ENCODE results near the gene IRF9.
A peak's percentile ranks its signal among the peaks of the same experiment; 100 is the strongest.
"Not testable (repeated sequence)": the region's sequence is repeated elsewhere in the genome, so short reads cannot be mapped to it uniquely, and the experiment has no call there.

The IRF9 gene

DNA sequence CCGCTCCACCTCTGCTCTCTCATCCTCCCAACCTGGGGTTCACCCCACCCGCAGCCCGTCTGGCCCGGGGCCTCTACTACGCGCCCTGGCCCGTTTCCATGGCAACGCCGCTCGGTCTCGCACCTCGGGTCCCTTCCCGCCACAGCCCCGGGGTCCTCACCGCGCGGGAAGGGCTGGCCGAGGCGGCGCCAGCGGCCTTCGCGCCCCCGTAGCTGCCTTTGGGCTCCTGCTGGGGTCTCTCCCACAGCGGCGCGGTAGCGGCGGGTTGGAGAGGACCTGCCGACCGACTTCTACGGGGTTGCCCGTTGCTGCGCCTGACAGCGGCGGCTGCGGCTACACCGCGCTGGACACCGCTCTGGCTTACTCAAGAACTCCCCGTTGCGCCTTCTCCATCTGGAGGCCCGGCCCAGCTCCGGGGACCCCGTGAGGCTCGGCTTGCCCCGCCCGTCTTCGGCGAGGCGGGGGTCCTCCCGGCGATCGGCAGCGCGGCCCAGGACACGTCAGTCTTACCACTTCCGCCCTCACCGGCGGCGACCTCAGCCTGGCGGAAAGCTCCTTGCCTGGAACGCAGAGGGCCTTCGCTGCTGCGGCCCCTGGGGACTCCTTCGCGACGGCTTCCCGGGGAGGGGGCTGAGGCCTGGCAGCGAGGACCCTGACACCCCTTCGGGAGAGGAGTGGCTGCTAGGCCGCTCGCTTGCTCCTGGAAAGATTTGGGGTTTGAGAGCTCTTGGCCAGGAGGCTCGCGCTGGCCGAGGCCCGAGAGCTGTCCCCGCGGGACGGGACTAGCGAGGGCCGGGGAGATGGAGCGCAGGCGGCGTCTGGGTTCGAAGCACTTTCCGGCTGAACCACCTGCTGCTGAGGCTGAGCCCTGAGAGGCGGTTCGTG is 34.4 kb downstream of the IRF9 start, which contains the start of gene TM9SF1:
Gene TM9SF1, minus strand, starts transcription at position 256 of the 885 bp plus-strand sequence. CDS start 422 bp downstream, outside the sequence.
- H3K79me2 ChIP-seq (ENCODE audit: insufficient read depth, low read depth) = no peaks in the 10 kb centered on the region; the same call in 1 of the 2 replicates
- H2AFZ ChIP-seq (ENCODE audit: low read depth) = peak within 1 kb of the TSS; percentile 81
- peak within 1 kb of the TSS; percentile 55 for H3K4me3 ChIP-seq (IDR thresholded peaks at IDR 0.05; ENCODE audit: insufficient read depth, low read depth, low read length)
- peak within 1 kb of the TSS; percentile 94 for H3K27ac ChIP-seq
- no peaks in the 10 kb centered on the region for H3K36me3 ChIP-seq (ENCODE audit: insufficient read depth)
- peak within 1 kb of the TSS; percentile 74 for H3K4me2 ChIP-seq
- no peaks in the 10 kb centered on the region for H4K20me1 ChIP-seq (ENCODE audit: insufficient read depth)
- H3K27me3 ChIP-seq (ENCODE audit: insufficient read depth, low read depth) = no peaks in the 10 kb centered on the region
- TF ChIP-seq, protein P1, sequence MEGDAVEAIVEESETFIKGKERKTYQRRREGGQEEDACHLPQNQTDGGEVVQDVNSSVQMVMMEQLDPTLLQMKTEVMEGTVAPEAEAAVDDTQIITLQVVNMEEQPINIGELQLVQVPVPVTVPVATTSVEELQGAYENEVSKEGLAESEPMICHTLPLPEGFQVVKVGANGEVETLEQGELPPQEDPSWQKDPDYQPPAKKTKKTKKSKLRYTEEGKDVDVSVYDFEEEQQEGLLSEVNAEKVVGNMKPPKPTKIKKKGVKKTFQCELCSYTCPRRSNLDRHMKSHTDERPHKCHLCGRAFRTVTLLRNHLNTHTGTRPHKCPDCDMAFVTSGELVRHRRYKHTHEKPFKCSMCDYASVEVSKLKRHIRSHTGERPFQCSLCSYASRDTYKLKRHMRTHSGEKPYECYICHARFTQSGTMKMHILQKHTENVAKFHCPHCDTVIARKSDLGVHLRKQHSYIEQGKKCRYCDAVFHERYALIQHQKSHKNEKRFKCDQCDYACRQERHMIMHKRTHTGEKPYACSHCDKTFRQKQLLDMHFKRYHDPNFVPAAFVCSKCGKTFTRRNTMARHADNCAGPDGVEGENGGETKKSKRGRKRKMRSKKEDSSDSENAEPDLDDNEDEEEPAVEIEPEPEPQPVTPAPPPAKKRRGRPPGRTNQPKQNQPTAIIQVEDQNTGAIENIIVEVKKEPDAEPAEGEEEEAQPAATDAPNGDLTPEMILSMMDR (conservative IDR thresholded peaks at IDR 0.05; ENCODE audit: low read depth, low read length) = no peak
- peak within 1 kb of the TSS; percentile 99 for H3K9ac ChIP-seq
- peaks cover 10% of the 10 kb centered on the region for H3K4me1 ChIP-seq (ENCODE audit: low read depth, poor library complexity, severe bottlenecking)

GRCh38 chr14:24196071-24197055 is 35.3 kb downstream of the IRF9 start:
- peak overlapping the region; percentile 55 for H3K4me3 ChIP-seq (IDR thresholded peaks at IDR 0.05; ENCODE audit: insufficient read depth, low read depth, low read length)
- H2AFZ ChIP-seq (ENCODE audit: low read depth) = peak overlapping the region; percentile 81
- H3K9ac ChIP-seq = peak overlapping the region; percentile 99
- H4K20me1 ChIP-seq (ENCODE audit: insufficient read depth) = no peaks in the 10 kb centered on the region
- H3K79me2 ChIP-seq (ENCODE audit: insufficient read depth, low read depth) = no peaks in the 10 kb centered on the region; the same call in 1 of the 2 replicates
- H3K27me3 ChIP-seq (ENCODE audit: insufficient read depth, low read depth) = no peaks in the 10 kb centered on the region
- TF ChIP-seq, protein P1 (conservative IDR thresholded peaks at IDR 0.05; ENCODE audit: low read depth, low read length) = no peak
- H3K4me2 ChIP-seq = peak overlapping the region; percentile 74
- H3K4me1 ChIP-seq (ENCODE audit: low read depth, poor library complexity, severe bottlenecking) = peaks cover 10% of the 10 kb centered on the region
- H3K27ac ChIP-seq = peak overlapping the region; percentile 94
- no peaks in the 10 kb centered on the region for H3K36me3 ChIP-seq (ENCODE audit: insufficient read depth)

GRCh38 chr14:24197056-24197450 is 36.0 kb downstream of the IRF9 start:
- no peaks in the 10 kb centered on the region; the same call in 1 of the 2 replicates for H3K79me2 ChIP-seq (ENCODE audit: insufficient read depth, low read depth)
- TF ChIP-seq, protein P1 (conservative IDR thresholded peaks at IDR 0.05; ENCODE audit: low read depth, low read length) = no peak
- no peak overlapping the region for H3K4me2 ChIP-seq
- no peaks in the 10 kb centered on the region for H3K36me3 ChIP-seq (ENCODE audit: insufficient read depth)
- no peak overlapping the region for H3K4me3 ChIP-seq (IDR thresholded peaks at IDR 0.05; ENCODE audit: insufficient read depth, low read depth, low read length)
- H3K27me3 ChIP-seq (ENCODE audit: insufficient read depth, low read depth) = no peaks in the 10 kb centered on the region
- no peak overlapping the region for H3K27ac ChIP-seq
- no peak overlapping the region for H2AFZ ChIP-seq (ENCODE audit: low read depth)
- H3K9ac ChIP-seq = no peak overlapping the region
- H3K4me1 ChIP-seq (ENCODE audit: low read depth, poor library complexity, severe bottlenecking) = peaks cover 10% of the 10 kb centered on the region
- no peaks in the 10 kb centered on the region for H4K20me1 ChIP-seq (ENCODE audit: insufficient read depth)

GRCh38 chr14:24198814-24199524 is 37.9 kb downstream of the IRF9 start:
- H3K4me3 ChIP-seq (IDR thresholded peaks at IDR 0.05; ENCODE audit: insufficient read depth, low read depth, low read length) = no peak overlapping the region
- no peak overlapping the region for H3K9ac ChIP-seq

GRCh38 chr14:24202538-24202937 is 41.5 kb downstream of the IRF9 start:
- H3K27me3 ChIP-seq (ENCODE audit: insufficient read depth, low read depth); H4K20me1 ChIP-seq (ENCODE audit: insufficient read depth); H3K9ac ChIP-seq; H3K4me2 ChIP-seq; H3K79me2 ChIP-seq (ENCODE audit: insufficient read depth, low read depth); H3K36me3 ChIP-seq (ENCODE audit: insufficient read depth); H2AFZ ChIP-seq (ENCODE audit: low read depth); H3K27ac ChIP-seq; H3K4me3 ChIP-seq (IDR thresholded peaks at IDR 0.05; ENCODE audit: insufficient read depth, low read depth, low read length); H3K4me1 ChIP-seq (ENCODE audit: low read depth, poor library complexity, severe bottlenecking): not testable (repeated sequence)

More at GRCh38 chr14:24198814-24199524, 37.9 kb downstream of the IRF9 start:
- no peak overlapping the region for H2AFZ ChIP-seq (ENCODE audit: low read depth)
- H3K4me2 ChIP-seq = no peak overlapping the region
- peaks cover 9% of the 10 kb centered on the region for H3K4me1 ChIP-seq (ENCODE audit: low read depth, poor library complexity, severe bottlenecking)
- no peaks in the 10 kb centered on the region for H3K36me3 ChIP-seq (ENCODE audit: insufficient read depth)
- no peaks in the 10 kb centered on the region for H3K27me3 ChIP-seq (ENCODE audit: insufficient read depth, low read depth)
- H3K79me2 ChIP-seq (ENCODE audit: insufficient read depth, low read depth) = no peaks in the 10 kb centered on the region; the same call in 1 of the 2 replicates
- H4K20me1 ChIP-seq (ENCODE audit: insufficient read depth) = no peaks in the 10 kb centered on the region
- no peak overlapping the region for H3K27ac ChIP-seq
- TF ChIP-seq, protein P1 (conservative IDR thresholded peaks at IDR 0.05; ENCODE audit: low read depth, low read length) = no peak
